SJCRH30 (cell line): Measurements from ENCODE around the gene UBR1. TPM values are rescaled to one million over a fixed set of nuclear protein-coding genes. Genes with fewer than 3 reads are reported as not detected.

ENCODE experiments used
- DNase-seq, 2 experiments: peaks; one replicate each; pipeline ENCODE4 v3.0.0-alpha.2; 2015 to 2020
- H3K27ac ChIP-seq: fragments of 250-450 bp; sonication (Bioruptor Pico); 2 replicates; pipeline ENCODE4 v1.5.1; 2020; ENCODE audit warnings: mild to moderate bottlenecking, moderate library complexity
- H3K27me3 ChIP-seq: fragments of 250-450 bp; sonication (Bioruptor Pico); 2 replicates; pipeline ENCODE4 v1.5.1; 2020; ENCODE audit warnings: mild to moderate bottlenecking, moderate library complexity
- H3K36me3 ChIP-seq: fragments of 250-450 bp; sonication (Bioruptor Pico); 2 replicates; pipeline ENCODE4 v1.5.1; 2020; ENCODE audit warnings: mild to moderate bottlenecking, moderate library complexity
- H3K4me1 ChIP-seq: fragments of 250-450 bp; sonication (Bioruptor Pico); 2 replicates; pipeline ENCODE4 v1.5.1; 2020; ENCODE audit warnings: mild to moderate bottlenecking, moderate library complexity
- H3K4me3 ChIP-seq: fragments of 250-450 bp; sonication (Bioruptor Pico); 2 replicates; pipeline ENCODE4 v1.5.1; 2020; ENCODE audit warnings: mild to moderate bottlenecking, moderate library complexity
- H3K9me3 ChIP-seq: fragments of 250-450 bp; sonication (Bioruptor Pico); replicated peaks from 2 replicates; pipeline ENCODE4 v1.5.1; 2020; ENCODE audit warnings: mild to moderate bottlenecking, moderate library complexity
- total RNA-seq: library from RNA; depleted of rRNA; stranded (reverse); fragments of >200 nt; shearing (Covaris generic); gene quantifications from 2 replicates; pipeline ENCODE4 v1.2.3, GENCODE V29; 2014

The UBR1 gene
- total RNA-seq, 1 experiment from 2014 or later = 27.5 TPM

GRCh38 chr15:42933886-42934667 is 171.8 kb downstream of the UBR1 start:
- Histone ChIP-seq H3K27me3 (no peaks in the 10 kb centered on the region), H3K36me3 (no peaks in the 10 kb centered on the region; the same call in 1 of the 2 replicates), H3K4me1 (no peaks in the 10 kb centered on the region), H3K9me3 (no peaks in the 10 kb centered on the region), H3K27ac (no peak overlapping the region), H3K4me3 (no peak overlapping the region)
- DNase-seq = no peak

- no peak for DNase-seq
- Histone ChIP-seq H3K4me3 (no peak overlapping the region), H3K4me1 (no peaks in the 10 kb centered on the region), H3K27me3 (no peaks in the 10 kb centered on the region), H3K9me3 (no peaks in the 10 kb centered on the region), H3K36me3 (no peaks in the 10 kb centered on the region), H3K27ac (no peak overlapping the region)
These were observed 172.9 kb downstream of the UBR1 start for GRCh38 chr15:42932833-42933515.

DNA sequence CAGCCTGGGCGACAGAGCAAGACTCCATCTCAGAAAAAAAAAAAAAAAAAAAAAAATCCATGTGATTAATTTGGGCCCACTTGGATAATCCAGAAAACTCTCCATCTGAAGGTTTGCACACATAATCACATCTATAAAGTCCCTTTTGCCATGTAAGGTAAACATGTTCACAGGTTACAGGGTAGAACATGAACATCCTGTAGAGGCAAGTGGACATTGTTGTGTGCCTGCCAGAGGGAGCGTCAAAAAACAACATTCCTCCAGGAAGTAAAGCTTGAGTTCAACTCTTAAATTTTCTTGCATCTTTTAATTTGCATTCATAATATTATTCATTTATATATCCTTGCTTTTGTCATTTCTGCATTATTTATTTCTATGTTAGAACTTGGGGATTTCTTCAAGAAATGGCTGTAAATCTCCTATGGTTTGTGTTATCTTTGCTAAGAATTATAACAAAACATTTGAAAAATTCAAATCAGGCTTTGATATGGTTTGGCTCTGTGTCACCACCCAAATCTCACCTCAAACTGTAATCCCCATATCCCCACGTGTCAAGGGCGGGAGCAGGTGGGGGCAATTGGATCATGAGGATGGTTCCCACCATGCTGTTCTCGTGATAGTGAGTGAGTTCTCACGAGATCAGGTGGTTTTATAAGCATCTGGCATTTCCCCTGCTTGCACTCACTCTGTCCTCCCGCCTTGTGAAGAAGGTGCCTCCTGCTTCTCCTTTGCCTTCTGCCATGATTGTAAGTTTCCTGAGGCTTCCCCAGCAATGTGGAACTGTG is 173.9 kb downstream of the UBR1 start:
- peak; percentile 12 to 13 for DNase-seq
- H3K9me3 ChIP-seq = no peaks in the 10 kb centered on the region
- no peaks in the 10 kb centered on the region for H3K4me1 ChIP-seq
- H3K27ac ChIP-seq = no peak overlapping the region
- H3K36me3 ChIP-seq = no peaks in the 10 kb centered on the region
- no peaks in the 10 kb centered on the region for H3K27me3 ChIP-seq
- no peak overlapping the region for H3K4me3 ChIP-seq

DNA sequence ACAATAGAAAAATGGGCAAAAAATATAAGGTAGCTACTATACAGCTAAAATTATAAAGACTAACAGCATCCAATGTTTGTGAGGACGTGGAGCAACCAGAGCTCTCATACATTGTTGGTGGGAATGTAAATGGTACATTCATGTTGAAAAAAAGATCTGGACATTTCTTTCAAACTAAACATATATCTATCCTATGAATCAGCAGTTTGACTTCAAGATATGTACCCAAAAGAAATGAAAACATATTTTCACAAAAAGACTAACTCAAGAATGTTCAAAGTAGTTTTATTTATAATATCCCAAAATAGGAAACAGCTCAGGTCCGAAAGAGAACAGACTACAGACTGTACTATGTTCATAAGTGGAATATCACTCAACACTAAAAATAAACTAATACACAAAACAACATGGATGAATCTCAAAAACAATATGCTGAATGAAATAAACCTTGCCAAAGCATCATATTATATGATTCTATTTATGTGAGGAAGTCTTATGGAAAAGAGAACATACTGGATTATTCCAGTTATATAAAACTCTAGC is 176.5 kb downstream of the UBR1 start:
- no peak overlapping the region for H3K4me3 ChIP-seq
- H3K9me3 ChIP-seq = no peaks in the 10 kb centered on the region
- no peak overlapping the region for H3K27ac ChIP-seq
- H3K27me3 ChIP-seq = no peaks in the 10 kb centered on the region
- no peaks in the 10 kb centered on the region for H3K4me1 ChIP-seq
- no peak for DNase-seq
- no peaks in the 10 kb centered on the region for H3K36me3 ChIP-seq

DNA sequence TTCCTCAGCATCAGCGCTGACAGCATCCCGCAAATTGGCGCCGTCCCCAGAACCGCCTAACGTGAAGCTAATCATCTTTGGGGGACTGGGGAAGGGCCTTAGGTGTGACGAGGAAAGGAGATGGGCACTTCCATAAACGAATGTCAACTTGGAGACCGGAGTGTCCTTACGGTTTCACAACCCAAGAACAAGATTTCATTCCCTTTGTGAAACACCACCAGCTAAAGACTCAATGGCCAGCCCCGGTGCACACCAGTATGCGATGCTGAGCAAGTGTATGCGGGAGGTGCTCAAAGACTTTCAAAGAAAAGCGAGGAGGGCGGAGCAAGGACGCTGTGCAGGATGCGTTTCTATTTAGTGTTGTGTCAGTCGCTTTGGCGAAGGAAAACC is 184.5 kb downstream of the UBR1 start:
- peaks cover 2% of the 10 kb centered on the region; the same call in 1 of the 2 replicates for H3K4me1 ChIP-seq
- no peaks in the 10 kb centered on the region for H3K9me3 ChIP-seq
- peak in 1 of 2 experiments; percentile 4 for DNase-seq
- no peaks in the 10 kb centered on the region for H3K27me3 ChIP-seq
- no peaks in the 10 kb centered on the region for H3K36me3 ChIP-seq
- H3K27ac ChIP-seq = no peak overlapping the region
- H3K4me3 ChIP-seq = peak overlapping the region; percentile 85

DNA sequence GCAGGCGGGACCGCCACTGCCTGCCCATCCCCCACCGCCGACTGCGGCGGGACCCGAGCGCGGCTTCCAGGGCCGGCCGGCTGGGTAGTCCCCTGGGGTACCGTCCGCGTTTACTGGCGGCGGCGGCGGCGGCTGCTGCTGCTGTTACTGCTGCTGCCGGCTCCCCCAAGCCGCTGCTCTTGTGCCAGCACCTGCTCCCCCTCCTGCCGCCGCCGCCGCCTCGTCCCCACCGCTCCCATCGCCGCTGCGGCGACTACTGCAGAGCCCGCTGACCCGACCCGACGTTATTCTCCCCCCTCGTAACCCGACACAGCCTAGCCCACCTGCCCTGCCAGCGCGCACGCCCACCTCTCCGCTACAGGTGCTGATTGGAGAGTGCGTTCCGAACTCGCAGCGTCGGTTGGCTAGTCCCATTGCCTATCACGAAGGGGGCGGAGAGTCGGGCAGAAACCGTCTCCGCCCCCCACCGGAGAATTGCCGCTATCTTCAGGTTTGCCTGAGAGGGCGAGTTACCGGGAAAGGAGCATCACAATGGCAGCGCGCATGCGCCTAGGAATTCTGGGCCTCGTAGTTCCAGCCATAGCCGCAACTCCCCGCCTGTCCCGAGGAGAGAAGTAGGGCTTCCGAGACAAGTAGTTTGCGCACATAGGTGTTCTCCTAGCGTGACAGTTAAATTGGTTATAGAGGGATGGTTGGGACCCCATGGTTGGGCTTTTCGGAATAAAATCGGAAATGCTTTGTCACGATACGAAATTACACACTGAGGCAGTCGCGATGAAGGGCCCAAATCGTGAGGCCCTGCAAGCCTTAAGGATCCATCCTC is 185.1 kb downstream of the UBR1 start, which contains the start of gene TTBK2:
Gene TTBK2, minus strand, starts transcription at position 260 of the 823 bp plus-strand sequence. CDS start 42,161 bp downstream, outside the sequence.
- Histone ChIP-seq H3K36me3 (no peaks in the 10 kb centered on the region), H3K4me3 (peak within 1 kb of the TSS; percentile 85), H3K4me1 (peaks cover 2% of the 10 kb centered on the region; the same call in 1 of the 2 replicates), H3K9me3 (no peaks in the 10 kb centered on the region), H3K27ac (no peak within 1 kb of the TSS; the same call in 1 of the 2 replicates), H3K27me3 (no peaks in the 10 kb centered on the region)
- peak; percentile 98 to 99 for DNase-seq

- no peaks in the 10 kb centered on the region for H3K36me3 ChIP-seq
- H3K9me3 ChIP-seq = no peaks in the 10 kb centered on the region
- peak overlapping the region; percentile 85 for H3K4me3 ChIP-seq
- H3K27ac ChIP-seq = no peak overlapping the region; the same call in 1 of the 2 replicates
- DNase-seq = peak; percentile 35 to 53
- no peaks in the 10 kb centered on the region for H3K27me3 ChIP-seq
- H3K4me1 ChIP-seq = peaks cover 2% of the 10 kb centered on the region; the same call in 1 of the 2 replicates
These were observed 185.9 kb downstream of the UBR1 start for GRCh38 chr15:42919799-42920518.

DNA sequence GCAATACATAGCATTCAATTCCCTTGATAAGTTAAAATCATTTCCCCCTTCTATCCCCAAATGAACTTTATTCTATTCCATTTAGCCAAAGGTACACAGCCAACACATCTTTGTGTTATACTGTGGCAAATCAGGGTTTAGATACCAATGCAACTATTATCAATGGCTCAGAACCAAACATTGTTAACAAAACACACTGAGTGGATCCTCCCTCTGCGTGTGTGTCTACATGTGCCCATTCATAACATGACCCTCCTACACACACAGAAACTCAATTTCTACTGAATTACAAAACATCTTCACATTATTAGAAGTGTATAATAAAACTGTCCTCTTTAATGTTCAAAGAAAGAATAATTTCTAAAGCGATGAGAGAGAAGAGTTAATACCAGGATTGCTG is 186.5 kb downstream of the UBR1 start:
- H3K36me3 ChIP-seq = no peaks in the 10 kb centered on the region
- H3K27ac ChIP-seq = no peak overlapping the region
- peaks cover 2% of the 10 kb centered on the region; the same call in 1 of the 2 replicates for H3K4me1 ChIP-seq
- H3K27me3 ChIP-seq = no peaks in the 10 kb centered on the region
- DNase-seq = peak in 1 of 2 experiments; percentile 14
- H3K9me3 ChIP-seq = no peaks in the 10 kb centered on the region
- H3K4me3 ChIP-seq = peak overlapping the region; percentile 85

DNA sequence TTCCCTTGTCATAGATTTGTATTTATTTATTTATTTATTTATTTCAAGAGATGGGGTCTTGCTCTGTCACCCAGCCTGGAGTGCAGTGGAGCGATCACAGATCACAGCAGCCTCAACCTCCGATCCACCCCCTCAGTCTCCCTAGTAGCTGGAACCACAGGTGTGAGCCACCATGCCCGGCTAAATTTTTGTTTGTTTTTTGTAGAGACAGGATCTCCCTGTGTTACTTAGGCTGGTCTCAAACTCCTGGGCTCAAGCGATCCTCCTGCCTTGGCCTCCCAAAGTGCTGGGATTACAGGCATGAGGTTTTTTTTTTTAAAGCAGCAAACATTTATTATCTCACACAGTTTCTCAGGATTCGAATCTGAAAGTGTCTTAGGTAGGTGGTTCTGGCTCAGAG is 187.8 kb downstream of the UBR1 start:
- H3K27me3 ChIP-seq = no peaks in the 10 kb centered on the region
- H3K9me3 ChIP-seq = no peaks in the 10 kb centered on the region
- H3K36me3 ChIP-seq = no peaks in the 10 kb centered on the region
- peaks cover 2% of the 10 kb centered on the region; the same call in 1 of the 2 replicates for H3K4me1 ChIP-seq
- no peak overlapping the region for H3K4me3 ChIP-seq
- no peak overlapping the region for H3K27ac ChIP-seq
- no peak for DNase-seq

GRCh38 chr15:42915654-42916315 is 190.1 kb downstream of the UBR1 start:
- Histone ChIP-seq H3K36me3 (no peaks in the 10 kb centered on the region), H3K4me1 (peaks cover 2% of the 10 kb centered on the region; the same call in 1 of the 2 replicates), H3K27ac (no peak overlapping the region), H3K4me3 (no peak overlapping the region), H3K9me3 (no peaks in the 10 kb centered on the region), H3K27me3 (no peaks in the 10 kb centered on the region)
- no peak for DNase-seq

- Histone ChIP-seq H3K4me1 (peaks cover 2% of the 10 kb centered on the region; the same call in 1 of the 2 replicates), H3K27ac (no peak overlapping the region), H3K9me3 (no peaks in the 10 kb centered on the region), H3K4me3 (peak overlapping the region; percentile 34), H3K27me3 (no peaks in the 10 kb centered on the region), H3K36me3 (no peaks in the 10 kb centered on the region)
- DNase-seq = peak in 1 of 2 experiments; percentile 36
These were observed 190.9 kb downstream of the UBR1 start for GRCh38 chr15:42914728-42915497.

- no peak overlapping the region for H3K4me3 ChIP-seq
- no peak overlapping the region for H3K27ac ChIP-seq
- H3K4me1 ChIP-seq = no peaks in the 10 kb centered on the region
- no peaks in the 10 kb centered on the region for H3K9me3 ChIP-seq
- no peak for DNase-seq
- no peaks in the 10 kb centered on the region for H3K36me3 ChIP-seq
- no peaks in the 10 kb centered on the region for H3K27me3 ChIP-seq
These were observed 194.7 kb downstream of the UBR1 start for GRCh38 chr15:42911058-42911592.
